ENCODE results near the gene OR11H7.
"Not testable (repeated sequence)": the region's sequence is repeated elsewhere in the genome, so short reads cannot be mapped to it uniquely, and the experiment has no call there.

Gene OR11H7

GRCh38 chr14:20280265-20280664 is 51.5 kb downstream of the OR11H7 start:
- DNase-seq = not testable (repeated sequence)

Data from NCI-H524 (cell line).